GM06990 (cell line): ENCODE measurements around the gene COBLL1.

Experiments
- DNase-seq: peaks from one replicate; pipeline ENCODE4 v3.0.0-alpha.2; 2011; ENCODE audit not compliant: insufficient read length; ENCODE audit errors: extremely low read depth
- H3K27me3 ChIP-seq: replicated peaks from 2 replicates; pipeline ENCODE4 v1.6.0; 2011; ENCODE audit warnings: low read length; ENCODE audit not compliant: control insufficient read depth, insufficient read depth
- H3K36me3 ChIP-seq: 2 replicates; pipeline ENCODE4 v1.5.1; 2011; ENCODE audit warnings: low read length; ENCODE audit not compliant: control insufficient read depth, insufficient read depth
- H3K4me3 ChIP-seq: replicated peaks from 2 replicates; pipeline ENCODE4 v1.5.1; 2011; ENCODE audit warnings: low read depth, mild to moderate bottlenecking, control low read depth, low read length
- TF ChIP-seq, protein P1 (sequence below): IDR thresholded peaks from 2 replicates; pipeline ENCODE4 v1.5.1; 2011; ENCODE audit warnings: low read length, control low read depth, mild to moderate bottlenecking, inconsistent platforms; ENCODE audit not compliant: insufficient read depth, poor library complexity, severe bottlenecking

COBLL1 gene

DNA sequence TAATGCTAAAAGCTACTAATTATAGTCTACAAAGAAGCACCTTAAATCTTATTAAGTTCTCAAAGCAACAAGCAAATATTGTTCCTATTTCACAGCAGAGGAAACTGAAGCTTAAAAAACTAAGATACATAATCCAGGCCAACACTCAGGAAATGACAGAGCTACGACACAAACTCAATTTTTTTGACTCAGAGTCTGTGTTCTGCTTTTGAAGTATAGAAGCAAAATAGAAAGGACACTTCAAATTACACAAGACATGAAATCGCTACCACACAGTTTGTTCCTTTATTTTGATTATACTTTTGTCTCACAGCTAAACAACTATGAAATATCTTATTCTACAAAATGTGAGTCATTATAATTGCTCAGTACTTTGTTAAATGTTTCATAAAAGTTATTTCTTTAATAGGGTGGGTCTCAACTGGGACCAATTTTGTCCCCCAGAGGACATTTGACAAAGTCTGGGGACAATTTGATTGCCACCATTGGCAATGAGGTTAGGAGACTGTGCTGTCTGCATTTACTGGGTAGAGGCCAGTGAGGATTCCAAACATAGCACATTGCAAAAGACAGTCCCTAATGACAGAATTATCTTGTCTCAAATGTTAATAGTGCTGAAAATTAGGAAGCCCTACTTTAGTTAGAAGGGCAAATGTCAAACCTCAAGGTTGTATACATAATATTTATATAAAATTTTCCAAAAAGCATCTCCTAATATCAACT is 118.8 kb downstream of the COBLL1 start:
- no peak for DNase-seq
- H3K4me3 ChIP-seq = no peak overlapping the region
- TF ChIP-seq, protein P1, sequence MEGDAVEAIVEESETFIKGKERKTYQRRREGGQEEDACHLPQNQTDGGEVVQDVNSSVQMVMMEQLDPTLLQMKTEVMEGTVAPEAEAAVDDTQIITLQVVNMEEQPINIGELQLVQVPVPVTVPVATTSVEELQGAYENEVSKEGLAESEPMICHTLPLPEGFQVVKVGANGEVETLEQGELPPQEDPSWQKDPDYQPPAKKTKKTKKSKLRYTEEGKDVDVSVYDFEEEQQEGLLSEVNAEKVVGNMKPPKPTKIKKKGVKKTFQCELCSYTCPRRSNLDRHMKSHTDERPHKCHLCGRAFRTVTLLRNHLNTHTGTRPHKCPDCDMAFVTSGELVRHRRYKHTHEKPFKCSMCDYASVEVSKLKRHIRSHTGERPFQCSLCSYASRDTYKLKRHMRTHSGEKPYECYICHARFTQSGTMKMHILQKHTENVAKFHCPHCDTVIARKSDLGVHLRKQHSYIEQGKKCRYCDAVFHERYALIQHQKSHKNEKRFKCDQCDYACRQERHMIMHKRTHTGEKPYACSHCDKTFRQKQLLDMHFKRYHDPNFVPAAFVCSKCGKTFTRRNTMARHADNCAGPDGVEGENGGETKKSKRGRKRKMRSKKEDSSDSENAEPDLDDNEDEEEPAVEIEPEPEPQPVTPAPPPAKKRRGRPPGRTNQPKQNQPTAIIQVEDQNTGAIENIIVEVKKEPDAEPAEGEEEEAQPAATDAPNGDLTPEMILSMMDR = no peak
- no peaks in the 10 kb centered on the region for H3K36me3 ChIP-seq
- no peaks in the 10 kb centered on the region for H3K27me3 ChIP-seq

DNA sequence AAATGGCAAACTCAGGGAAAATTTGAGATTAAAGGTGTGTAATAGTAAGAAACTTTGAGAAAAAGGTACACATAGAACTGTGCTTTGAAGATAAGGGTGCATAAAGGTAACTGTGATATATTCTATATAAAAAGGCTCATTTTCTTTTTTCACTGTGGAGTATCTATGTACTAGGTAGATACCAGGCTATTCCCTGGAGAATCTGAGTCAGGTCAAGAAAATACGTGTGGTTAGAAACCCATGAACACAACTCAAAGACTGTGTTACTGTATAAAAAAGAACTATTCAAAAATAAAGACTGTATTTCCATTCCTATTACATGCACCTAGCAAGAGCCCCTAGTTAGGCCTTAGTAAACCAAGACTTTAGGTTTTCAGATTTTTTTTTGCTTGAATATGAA is 120.2 kb downstream of the COBLL1 start:
- DNase-seq = no peak
- TF ChIP-seq, protein P1 = no peak

DNA sequence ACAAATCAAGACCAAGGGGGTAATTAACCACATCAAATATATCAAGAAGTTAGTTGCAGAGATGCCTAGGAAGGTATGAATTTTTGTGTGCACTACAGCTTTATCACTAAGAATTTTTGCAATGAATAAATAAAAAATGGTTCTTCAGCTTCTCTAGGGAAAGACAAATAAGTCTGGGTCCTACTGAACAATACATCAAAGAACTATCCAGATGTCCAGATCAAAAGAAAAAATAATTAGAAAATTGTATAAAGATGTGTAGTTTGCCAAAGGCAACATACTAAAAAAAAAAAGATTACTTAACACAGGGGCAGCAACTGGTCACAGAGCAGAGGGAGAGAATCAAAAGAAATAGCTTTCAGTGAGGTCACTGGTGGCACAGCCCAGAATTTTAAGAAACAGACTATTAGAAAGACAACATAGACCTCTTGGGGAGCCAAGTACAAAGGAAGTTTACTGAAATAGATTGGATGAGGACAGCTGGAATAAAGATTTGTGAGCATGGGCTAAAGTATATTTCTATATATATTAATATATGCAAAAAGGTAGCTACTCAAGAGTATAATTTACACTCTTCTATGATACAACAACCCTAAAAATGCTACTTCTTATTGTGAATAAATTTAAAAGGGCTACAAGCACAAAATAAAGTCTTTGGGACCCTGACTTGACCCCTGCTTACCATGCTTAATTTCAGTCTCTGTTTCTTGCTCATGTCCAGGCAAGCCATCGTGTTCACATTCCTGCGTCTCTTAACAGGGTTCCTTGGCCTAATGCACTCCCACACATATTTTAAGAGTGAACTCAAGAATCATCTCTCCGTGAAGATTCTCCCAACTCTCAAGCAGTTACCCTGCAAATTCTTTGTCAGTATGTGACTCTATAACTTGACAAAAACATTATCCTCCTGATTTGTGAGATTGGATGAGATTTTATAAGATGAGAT is 121.4 kb downstream of the COBLL1 start:
- H3K36me3 ChIP-seq = no peaks in the 10 kb centered on the region
- no peak overlapping the region for H3K4me3 ChIP-seq
- H3K27me3 ChIP-seq = no peaks in the 10 kb centered on the region
- DNase-seq = no peak
- TF ChIP-seq, protein P1 = no peak

More for the DNA sequence above, 120.2 kb downstream of the COBLL1 start:
- no peaks in the 10 kb centered on the region for H3K36me3 ChIP-seq
- H3K4me3 ChIP-seq = no peak overlapping the region
- no peaks in the 10 kb centered on the region for H3K27me3 ChIP-seq

DNA sequence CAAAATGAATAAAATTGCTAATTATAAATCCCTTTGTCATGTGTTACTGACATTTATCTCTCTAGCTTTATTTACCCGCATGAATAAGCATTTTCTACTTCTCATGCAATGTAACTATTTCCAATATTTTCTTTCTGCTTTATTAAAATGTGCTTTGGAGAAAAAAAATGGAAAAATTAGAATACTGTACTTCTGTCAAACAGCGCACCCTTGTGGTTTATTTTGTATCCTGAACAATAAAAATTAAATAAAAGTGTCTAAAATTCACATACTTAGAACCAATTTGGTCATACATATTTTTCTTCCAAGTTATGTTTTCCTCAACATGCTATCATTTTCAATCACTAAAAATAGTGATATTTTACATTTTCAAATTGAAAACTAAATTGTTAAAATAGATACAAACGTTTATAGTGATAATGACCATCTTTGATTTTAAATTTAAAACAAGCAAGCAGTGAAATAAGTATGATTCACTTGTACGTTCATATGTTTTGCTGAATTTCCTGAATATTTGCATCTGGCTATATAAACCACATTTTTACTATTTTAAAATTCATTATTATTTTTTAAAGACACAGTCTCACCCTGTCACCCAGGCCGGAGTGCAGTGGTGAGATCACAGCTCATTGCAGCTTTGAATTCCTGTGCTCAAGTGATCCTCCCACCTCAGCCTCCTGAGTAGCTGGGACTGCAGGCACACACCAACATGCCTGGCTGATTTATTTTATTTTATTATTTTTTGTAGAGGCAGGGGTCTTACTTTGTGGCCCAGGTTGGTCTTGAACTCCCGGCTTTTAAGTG is 124.4 kb downstream of the COBLL1 start:
- H3K36me3 ChIP-seq = no peaks in the 10 kb centered on the region
- H3K4me3 ChIP-seq = no peak overlapping the region
- H3K27me3 ChIP-seq = no peaks in the 10 kb centered on the region
- TF ChIP-seq, protein P1 = peak; percentile 44
- DNase-seq = no peak

DNA sequence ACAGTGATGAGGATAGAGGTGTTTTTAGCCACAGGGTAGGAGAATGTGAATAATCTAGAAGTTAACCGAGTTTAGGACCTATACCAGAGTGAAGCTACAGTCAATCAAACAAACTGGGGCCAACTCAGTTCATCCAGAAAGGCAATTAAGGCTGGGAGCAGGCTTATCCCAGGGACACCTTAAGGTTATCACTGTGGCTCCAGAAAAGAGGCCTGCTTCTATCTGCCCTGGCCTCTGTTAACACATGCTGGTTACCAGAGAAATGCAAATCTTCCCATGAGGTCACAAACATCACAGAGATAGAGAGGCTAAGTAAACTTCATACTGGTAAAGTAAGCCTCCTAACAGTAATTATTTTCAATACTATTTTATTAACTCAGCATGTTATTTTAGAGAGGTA is 127.2 kb downstream of the COBLL1 start:
- Histone ChIP-seq H3K4me3 (no peak overlapping the region), H3K27me3 (no peaks in the 10 kb centered on the region), H3K36me3 (no peaks in the 10 kb centered on the region)
- no peak for DNase-seq
- TF ChIP-seq, protein P1 = no peak
